GM21390 (cell line): Measurements from ENCODE around the gene PITX2.
"Not testable (repeated sequence)": the region's sequence is repeated elsewhere in the genome, so short reads cannot be mapped to it uniquely, and the experiment has no call there.

Experiments used
- ATAC-seq: cut with Tn5 transposase; IDR thresholded peaks from one replicate; pipeline ENCODE4 v1.9.1; 2021; ENCODE audit not compliant: unreplicated experiment

PITX2 gene

GRCh38 chr4:110613745-110614144 lies 9.1 kb downstream of the PITX2 start:
- ATAC-seq: no peak

- no peak for ATAC-seq
These were observed 10.1 kb downstream of the PITX2 start for GRCh38 chr4:110612631-110613269.

GRCh38 chr4:110611968-110612447 lies 10.9 kb downstream of the PITX2 start:
- no peak for ATAC-seq

GRCh38 chr4:110610940-110611831 lies 11.7 kb downstream of the PITX2 start:
- ATAC-seq: peak; percentile 82

GRCh38 chr4:110610620-110610939 lies 12.3 kb downstream of the PITX2 start:
- no peak for ATAC-seq

GRCh38 chr4:110609044-110609750 lies 13.7 kb downstream of the PITX2 start:
- no peak for ATAC-seq

GRCh38 chr4:110605077-110605476 lies 17.8 kb downstream of the PITX2 start:
- no peak for ATAC-seq

- ATAC-seq: no peak
These were observed 20.8 kb downstream of the PITX2 start for GRCh38 chr4:110602061-110602460.

GRCh38 chr4:110597582-110597981 lies 25.3 kb downstream of the PITX2 start:
- ATAC-seq: no peak

- ATAC-seq: no peak
These were observed 26.4 kb downstream of the PITX2 start for GRCh38 chr4:110596431-110596830.

- ATAC-seq: no peak
These were observed 27.3 kb downstream of the PITX2 start for GRCh38 chr4:110595583-110595982.

- ATAC-seq: no peak
These were observed 33.6 kb downstream of the PITX2 start for GRCh38 chr4:110589297-110589696.

- no peak for ATAC-seq
These were observed 35.1 kb downstream of the PITX2 start for GRCh38 chr4:110587666-110588285.

- ATAC-seq: no peak
These were observed 36.6 kb downstream of the PITX2 start for GRCh38 chr4:110586131-110586850.

- ATAC-seq: not testable (repeated sequence)
These were observed 46.2 kb downstream of the PITX2 start for GRCh38 chr4:110576696-110577095.
